NCI-H82 treated with DMSO at 0.1 percent for 48 hours (cell line): ENCODE measurements around the gene SSPN.

ENCODE experiments used
- DNase-seq: peaks from one replicate; lab custom pipeline; 2025; ENCODE audit not compliant: unreplicated experiment; lab: John Stamatoyannopoulos, UW

SSPN gene, protein sequence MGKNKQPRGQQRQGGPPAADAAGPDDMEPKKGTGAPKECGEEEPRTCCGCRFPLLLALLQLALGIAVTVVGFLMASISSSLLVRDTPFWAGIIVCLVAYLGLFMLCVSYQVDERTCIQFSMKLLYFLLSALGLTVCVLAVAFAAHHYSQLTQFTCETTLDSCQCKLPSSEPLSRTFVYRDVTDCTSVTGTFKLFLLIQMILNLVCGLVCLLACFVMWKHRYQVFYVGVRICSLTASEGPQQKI

DNA sequence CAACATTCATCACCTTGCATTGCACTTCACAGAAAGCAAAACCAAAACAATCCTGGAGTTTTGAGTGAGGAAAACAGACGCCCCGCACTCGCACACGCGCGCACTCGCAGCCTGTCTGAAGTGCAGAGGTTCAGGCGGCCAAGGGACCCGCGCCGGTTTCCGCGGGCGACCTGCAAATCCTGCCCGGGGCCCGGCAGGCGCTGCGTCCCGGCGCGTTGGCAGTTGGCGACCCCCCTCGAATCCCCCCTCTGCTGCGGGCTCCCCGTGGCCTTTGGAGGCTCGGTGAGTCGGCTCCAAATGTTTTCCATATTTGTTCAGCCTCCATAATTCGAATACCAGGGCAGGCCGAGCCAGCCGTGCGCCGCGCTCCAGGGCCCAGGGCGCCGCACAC lies at the start of gene SSPN:
TSS of gene SSPN (plus strand) at position 324 of the 391 bp plus-strand sequence. CDS start 100 bp downstream, outside the sequence.
- DNase-seq: no peak

DNA sequence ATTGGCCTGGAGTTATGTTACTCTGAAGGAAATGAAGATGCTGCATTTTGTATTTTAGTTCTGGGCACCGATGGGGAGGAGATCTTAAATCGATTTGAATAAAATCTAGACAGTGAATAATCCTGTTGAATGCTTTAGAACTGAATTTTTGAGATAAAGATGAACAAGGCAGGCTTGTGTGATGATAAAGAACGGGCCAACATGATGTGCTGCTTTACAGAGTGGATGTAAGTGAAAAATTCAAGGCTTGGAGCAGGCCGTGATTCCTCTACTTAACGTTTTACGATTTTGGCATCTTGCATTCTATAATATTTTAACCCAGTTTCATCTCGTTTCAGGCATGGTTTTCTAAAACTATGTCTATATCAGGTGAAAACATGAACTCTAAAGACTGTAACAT lies 47.1 kb upstream of the SSPN start:
- no peak for DNase-seq

DNA sequence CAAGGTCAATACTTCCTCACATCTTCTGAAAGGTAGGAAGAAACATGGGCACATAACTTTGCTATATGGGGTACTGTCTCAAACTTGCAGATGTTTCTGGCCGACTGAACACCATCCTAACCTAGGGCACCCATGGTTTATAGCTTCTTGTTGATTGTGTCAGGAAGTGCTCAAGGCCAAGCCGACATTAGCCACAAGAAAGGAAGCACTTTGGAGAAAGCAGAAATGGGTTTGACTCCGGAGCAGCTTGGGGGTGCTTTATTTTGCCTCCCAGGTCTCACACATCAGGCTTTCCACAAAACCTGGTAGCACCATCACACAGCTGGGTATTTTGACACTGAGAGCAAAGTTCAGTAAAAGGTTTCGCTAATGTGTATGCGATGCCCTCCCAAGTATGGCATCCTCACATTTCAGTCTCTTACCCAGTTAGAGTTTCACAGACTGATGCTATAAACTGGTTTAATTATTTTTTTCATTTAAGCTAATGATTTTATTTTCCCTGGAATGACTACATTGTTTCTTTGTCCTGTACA lies 45.3 kb upstream of the SSPN start:
- DNase-seq: no peak

DNA sequence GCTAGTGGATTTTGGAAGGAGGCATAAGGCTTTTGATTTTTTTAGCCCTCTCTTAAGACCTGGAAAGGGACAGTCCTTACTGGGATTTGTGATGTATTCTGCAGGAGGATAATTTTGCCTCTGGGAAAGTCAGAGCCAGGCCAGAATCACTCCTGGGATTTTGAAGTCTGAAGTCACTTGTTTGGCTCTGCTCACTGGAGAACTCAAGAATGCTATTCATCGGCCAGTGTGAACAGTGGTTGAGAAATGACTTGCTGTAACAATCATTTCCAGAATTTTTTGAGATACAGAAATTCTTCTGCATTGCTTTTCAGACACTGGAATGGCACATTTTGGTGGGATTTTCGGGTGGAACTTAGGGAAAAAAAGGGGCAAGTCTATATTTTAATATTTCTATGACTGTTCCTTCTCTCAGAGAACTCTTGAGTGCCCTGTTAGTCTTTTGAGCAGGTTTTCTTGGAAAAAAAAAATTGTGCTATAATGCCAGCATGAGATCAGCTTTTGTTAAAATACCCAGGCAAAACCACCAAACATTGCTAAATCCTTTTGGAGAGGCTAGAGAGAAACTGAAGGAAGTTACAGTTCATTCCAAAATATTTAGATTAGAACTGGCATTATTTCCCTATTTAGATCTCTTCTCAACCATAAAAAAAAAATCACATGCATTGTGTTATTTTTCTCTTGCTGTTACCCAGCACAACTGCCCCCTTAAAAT lies 44.5 kb upstream of the SSPN start:
- DNase-seq: no peak

DNA sequence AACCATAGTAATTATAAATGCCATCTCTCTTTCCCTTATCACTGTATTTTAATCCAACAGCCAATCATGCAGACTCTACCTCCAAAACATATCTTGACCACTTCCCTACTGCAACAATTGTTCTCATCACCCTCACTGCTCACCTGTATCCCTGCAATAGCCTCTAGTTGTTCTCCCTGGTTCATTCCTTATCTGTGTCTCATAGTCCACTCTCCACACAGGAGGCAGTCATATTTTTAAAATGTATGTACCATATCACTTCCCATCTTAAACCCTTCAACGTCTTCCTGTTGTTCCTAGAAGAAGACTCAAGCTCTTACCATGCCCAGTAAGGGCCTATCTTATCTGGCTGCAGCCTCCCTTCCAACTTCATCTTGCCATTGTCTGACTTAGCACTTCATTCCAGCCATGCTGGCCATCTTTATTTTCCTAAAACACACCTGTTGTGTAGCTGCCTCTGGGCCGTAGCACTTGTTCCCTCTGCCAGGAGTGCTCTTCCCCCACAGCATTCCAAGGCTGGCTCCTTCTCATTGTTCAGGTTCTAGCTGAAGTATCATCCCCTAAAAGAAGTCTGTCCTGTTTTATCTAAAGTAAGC lies 42.8 kb upstream of the SSPN start:
- DNase-seq: no peak

DNA sequence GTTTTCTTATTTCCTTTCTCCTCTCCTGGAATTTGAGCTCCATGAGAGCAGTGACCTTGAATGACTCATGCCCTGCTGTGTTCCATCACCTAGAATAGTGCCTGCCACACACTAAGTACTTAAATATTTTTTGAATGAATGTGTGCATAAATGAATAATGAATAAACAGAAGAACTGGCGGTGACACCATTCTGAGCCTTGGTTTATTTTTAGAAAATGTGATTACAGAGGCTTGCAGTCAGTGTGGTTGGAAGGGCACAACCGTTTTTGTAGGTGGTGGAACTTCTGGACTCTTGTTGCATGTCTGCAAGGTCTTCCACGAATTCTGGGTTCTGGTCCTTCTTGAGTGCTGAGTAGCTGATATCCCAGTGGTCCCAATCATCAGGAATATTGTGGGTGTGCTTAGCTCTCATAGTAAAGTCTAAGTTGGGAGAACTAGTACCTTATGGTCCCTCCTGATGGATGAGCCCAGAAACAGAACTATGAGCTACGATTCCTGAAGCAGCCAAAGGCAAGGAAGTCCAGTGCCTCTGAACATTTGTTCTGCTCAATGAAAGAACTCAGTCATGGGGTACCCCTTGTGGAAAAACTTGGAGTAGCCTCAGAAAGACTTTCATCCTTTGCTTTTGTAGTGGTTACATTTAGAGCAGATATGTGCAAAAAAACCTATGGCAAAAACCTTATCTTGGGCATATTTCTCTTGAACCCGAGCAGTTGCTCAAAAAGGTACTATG lies 41.8 kb upstream of the SSPN start:
- no peak for DNase-seq

DNA sequence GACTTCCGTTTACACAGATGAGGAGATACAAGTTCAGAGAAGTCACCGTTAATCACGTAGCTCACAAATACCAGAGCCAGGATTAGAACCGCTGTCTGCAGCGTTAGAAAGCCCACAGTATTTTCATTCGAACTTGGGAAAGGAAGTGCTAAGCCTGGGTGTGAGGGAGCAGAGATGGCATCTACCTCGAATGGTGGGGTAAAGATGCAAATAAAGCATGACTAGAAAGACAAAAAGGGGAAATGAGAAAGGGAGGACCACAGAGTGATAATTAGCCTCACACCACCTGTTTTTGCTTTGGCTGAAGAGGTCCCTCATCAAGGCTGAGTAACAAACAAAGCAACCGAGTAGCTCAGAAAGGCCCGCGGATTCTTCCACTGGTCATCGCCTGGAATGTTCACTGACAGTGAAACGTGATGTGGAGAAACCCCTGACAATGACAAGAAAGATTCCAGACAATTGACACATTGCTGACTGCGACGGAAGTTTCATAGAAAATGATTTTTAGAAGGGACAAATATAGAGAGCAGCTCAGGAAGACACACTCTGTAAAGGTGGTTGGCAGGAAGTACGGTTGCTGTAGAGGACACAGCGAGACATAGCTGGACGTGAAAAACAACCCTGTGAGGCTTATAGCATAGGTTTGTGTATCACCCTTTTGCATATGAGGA lies 39.0 kb upstream of the SSPN start:
- DNase-seq: no peak

DNA sequence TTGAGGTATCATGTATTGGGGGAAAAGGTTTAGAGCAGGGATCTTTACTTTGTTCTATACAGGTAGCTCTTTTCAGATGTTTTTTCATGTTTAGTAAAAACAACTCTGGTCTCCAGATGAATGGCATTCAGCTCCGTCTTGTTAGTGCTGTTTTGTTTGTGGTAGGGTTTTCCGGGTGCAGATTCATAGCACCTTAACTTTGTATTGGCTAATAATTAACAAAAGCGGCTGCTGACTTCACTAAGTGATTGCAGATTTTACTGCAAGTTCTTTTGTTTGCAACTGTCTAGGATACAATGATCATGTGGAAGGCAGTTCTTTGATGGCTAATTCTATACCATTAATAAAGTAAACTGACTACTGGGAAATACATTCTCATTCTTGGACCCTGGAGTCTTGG lies 38.4 kb upstream of the SSPN start:
- DNase-seq: no peak

DNA sequence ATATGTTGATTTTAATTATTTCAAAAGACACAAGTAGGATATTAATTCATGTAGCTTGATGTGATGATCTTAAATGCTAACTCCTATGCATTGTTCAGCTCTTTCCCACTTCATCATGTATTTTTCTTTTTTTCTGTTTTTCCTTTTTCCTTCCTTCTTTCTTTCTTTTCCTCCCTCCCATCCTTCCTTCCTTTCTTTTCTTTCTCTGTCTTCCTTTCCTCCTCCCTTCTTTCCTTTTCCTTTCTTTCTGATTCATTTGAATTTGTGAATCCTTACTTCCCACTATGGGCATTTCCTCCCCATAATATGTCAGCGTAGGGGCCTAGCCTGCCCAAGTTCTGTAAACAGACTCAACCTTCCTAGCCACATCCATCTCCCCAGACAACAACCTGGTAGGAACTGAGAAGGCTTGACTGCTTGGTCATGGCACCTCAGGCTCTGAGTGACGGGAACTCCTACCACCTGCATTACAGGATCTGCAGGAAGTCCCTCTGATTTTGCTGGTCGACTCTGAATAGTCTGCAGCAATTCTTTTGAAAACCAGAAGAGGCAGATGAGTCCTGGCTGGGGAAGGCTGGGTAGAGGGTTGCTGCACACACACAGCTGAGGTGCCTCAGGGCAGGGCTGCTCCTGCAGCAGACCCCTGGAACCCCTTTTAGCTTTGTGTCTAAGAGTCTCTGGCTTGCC lies 37.2 kb upstream of the SSPN start:
- no peak for DNase-seq

DNA sequence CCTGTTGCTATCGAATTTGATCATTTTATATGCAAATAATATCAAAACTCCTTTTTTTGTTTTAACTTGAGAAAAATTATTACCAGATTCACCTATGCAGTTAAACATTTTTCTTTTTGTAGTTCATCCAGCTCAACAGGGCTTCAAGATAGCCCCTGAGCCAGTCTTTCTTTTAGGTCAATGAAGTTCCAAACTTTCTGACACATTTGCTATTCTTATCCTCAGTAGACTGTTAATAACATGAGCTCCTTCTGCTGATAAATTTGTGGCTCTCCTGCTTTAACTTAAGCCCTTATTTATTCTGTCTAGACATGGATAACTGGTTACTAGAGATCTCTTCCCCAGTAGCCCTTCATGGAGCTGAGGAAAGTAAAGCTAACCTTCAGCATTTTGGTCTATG lies 33.2 kb upstream of the SSPN start:
- no peak for DNase-seq

DNA sequence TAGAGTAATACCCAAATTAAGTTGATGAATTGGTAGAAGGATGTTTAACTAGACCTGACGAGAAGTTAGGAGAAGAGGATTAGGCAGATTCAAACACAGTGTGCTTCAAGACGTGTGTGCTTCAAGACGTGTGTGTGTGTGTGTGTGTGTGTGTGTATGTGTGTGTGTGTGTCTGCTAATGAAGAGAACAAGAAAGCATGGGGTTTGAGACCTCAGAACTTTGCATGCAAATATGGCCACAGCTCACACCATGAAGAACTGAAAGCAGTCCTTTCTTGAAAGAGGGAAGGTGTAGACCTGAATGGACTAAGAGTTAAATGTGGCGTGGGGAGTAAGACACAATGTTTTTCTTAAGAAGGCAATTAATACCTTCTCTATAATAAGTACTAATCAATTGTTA lies 32.5 kb upstream of the SSPN start:
- no peak for DNase-seq

DNA sequence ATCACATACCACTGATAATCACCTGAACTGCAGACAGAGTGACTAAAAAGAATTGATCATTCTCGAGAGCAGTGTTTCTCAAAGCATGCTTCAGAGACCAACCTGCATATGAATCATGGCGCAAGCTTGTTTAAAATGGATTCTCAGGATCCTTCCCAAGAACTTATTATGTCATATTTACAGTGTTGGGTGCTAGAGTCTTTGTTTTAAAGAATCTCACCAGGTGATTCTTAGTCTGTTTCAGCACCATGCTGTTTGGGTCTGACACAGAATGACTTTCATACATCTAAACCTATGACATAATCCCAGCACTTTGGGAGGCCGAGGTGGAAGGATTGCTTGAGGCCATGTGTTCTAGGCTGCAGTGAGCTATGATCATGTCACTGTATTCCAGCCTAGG lies 31.3 kb upstream of the SSPN start:
- DNase-seq: no peak

DNA sequence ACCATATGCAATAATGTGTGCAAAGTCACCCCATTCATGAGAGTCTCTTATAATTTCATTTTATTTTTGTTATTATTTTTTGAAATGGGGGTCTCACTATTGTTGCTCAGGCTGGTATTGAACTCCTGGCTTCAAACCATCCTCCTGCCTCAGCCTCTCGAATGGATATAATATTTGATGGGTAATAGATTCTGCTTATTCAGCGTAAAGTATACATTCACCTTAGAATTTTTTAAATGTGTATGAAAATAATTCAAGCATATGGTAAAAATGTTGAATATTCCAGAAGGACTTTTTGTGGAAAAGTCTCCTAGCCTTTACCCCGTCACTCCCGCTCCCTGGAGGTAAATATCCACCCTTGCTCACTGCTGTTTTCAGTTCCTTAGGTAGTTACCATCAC lies 23.4 kb upstream of the SSPN start:
- no peak for DNase-seq

DNA sequence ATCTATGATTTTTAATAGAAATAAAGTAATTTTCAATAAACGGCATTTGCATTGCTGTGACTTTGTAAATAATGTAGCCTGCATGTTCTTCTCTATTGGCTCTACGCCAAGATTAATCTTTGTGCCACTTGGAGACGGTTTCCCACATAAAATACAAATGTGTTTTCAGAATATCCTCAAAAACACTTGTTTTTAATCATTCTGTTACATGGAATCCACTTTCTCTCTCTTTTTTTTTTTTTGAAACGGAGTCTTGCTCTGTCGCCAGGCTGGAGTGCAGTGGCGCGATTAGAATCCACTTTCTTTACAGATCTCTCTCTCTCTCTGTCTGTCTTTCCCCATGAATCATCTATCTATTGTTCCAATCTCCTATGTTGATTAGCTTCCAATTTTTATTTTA lies 22.8 kb upstream of the SSPN start:
- no peak for DNase-seq

DNA sequence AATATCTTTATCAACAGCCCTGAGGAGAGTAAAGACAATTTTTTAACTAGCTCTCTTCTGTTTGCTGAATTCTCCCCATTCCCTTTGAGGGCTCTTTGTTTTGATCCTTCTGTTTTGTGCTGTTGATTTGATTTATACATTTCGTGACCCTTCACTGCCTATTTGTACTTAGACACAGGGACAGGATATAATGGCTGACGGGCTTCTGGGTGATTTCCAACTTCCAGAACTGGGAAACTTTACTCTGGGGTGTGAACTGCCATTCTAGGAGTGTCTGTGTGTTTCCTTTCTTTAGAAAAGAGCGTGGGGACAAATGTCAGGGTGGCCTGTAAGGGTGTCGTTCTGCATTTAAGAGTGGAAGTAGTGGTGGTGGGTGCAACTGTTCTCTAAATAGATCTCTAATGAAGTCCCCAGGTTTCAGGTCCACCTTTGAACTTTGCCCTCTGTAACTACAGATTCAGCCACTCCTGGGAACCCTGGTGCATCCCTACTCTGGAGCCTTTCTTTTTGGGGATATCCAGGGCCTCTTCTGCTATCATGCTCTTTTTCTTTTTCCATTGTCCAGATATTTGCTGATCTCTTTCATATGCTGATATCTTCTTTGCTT lies 22.3 kb upstream of the SSPN start:
- no peak for DNase-seq

DNA sequence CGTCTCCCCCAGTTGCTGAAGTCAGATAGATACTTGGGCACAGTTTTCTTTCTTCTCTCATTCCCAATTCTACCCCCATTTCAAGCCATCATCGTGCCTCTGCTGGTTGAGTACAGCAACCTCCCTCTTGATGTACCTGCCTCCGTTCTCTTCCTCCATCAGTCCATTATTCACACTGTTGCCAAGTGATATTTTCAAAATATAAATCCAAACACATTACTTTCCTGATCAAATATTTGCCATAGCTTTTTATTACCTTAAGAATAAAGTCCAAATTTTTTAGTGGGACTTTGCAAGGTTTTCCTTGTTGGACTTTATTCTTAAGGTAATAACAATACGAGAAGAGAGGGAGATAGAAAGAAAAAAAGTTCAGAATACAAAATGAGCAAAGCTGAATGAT lies 18.6 kb upstream of the SSPN start:
- no peak for DNase-seq

DNA sequence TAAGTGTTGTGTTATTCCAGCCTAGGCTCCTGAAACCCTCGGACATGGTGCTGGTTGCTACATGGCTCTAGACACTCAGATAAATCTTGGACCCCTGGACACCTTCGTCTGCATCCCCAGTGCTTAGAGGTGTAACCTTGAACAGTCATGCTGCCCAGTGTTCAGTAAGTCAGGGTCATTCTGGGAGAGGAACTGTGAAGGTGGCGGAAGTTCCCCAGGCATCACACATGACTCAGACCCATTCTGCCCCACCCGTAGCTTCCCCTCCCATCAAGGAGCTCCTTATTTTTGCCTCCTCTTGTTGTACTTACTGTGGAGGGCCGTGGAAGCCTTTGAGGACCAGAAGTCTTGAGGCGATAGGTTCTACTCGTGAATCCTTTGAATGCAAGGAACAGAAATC lies 18.1 kb upstream of the SSPN start:
- no peak for DNase-seq

DNA sequence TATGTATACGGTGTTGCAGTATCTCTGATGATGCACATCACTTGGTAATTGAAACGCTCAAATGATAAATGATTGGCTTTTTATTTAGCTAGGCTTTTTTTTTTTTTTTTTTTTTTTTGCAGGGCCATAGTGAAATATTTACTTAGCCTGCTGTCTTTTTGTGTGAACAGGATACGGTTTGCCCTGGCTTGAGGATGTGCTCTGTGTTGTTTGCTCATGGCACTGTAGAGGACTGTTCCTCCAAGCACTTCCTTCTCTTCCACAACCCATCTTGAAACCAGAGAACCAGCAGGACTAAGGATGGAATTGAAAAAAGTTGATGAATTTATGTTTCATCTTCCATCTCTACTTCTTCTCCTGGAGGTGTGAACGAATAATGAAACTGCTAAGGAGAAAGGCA lies 15.5 kb upstream of the SSPN start:
- no peak for DNase-seq

DNA sequence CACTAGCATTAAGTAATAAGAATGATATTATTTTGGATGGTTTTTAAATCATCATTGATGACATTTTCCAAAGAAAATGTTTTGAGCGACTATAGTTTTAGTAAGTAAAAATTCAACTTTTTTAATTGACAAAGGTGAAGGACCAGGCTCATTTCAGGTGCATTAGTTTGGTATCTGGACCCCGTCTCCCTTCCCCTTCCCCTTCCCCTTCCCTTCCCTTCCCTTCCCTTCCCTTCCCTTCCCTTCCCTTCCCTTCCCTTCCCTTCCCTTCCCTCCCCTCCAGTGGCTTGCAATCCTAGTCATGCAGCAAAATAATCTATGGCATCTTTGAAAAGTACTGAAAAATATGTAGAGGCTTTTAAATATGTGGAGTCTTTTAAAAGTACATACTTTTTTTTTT lies 13.0 kb upstream of the SSPN start:
- DNase-seq: no peak
